HEK293 (cell line): ENCODE data around the gene NCLN.

Experiments
- ZBTB1 ChIP-seq: fragments of 450-650 bp; formaldehyde crosslinking; IDR thresholded peaks from 2 replicates; pipeline ENCODE4 v1.5.1; 2016; ENCODE audit warnings: missing biosample characterization, missing genetic modification characterization
- TF ChIP-seq, protein P1 (sequence below): fragments of 450-650 bp; formaldehyde crosslinking; IDR thresholded peaks from 2 replicates; pipeline ENCODE4 v1.5.1; 2016; ENCODE audit warnings: missing biosample characterization, missing genetic modification characterization, borderline replicate concordance
- TF ChIP-seq, protein P2 (sequence below): fragments of 450-650 bp; formaldehyde crosslinking; IDR thresholded peaks from 2 replicates; pipeline ENCODE4 v1.5.1; 2016; ENCODE audit warnings: missing biosample characterization, missing genetic modification characterization
- TF ChIP-seq, protein P3 (sequence below): fragments of 450-650 bp; formaldehyde crosslinking; IDR thresholded peaks from 2 replicates; pipeline ENCODE4 v1.5.1; 2016; ENCODE audit warnings: missing biosample characterization, missing genetic modification characterization

DNA sequence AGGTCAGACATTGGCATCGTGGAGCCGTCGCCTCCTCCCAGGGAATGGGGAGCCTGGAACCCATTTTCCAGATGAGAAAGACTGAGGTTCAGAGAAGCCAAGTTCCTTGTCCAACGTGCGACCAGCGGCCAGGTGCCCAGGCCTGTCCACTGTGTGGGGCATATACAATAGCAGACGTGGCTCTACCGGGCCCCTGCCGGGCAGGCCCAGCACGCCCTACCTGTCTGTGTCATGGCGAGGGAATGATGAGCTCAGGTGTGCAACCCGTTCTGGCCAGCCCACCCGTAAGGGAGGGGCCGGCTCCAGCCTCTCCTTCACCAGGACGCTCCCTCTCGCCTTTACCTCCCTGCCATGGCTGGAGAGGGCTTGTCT lies 49.1 kb upstream of the NCLN start:
- TF ChIP-seq, protein P1, sequence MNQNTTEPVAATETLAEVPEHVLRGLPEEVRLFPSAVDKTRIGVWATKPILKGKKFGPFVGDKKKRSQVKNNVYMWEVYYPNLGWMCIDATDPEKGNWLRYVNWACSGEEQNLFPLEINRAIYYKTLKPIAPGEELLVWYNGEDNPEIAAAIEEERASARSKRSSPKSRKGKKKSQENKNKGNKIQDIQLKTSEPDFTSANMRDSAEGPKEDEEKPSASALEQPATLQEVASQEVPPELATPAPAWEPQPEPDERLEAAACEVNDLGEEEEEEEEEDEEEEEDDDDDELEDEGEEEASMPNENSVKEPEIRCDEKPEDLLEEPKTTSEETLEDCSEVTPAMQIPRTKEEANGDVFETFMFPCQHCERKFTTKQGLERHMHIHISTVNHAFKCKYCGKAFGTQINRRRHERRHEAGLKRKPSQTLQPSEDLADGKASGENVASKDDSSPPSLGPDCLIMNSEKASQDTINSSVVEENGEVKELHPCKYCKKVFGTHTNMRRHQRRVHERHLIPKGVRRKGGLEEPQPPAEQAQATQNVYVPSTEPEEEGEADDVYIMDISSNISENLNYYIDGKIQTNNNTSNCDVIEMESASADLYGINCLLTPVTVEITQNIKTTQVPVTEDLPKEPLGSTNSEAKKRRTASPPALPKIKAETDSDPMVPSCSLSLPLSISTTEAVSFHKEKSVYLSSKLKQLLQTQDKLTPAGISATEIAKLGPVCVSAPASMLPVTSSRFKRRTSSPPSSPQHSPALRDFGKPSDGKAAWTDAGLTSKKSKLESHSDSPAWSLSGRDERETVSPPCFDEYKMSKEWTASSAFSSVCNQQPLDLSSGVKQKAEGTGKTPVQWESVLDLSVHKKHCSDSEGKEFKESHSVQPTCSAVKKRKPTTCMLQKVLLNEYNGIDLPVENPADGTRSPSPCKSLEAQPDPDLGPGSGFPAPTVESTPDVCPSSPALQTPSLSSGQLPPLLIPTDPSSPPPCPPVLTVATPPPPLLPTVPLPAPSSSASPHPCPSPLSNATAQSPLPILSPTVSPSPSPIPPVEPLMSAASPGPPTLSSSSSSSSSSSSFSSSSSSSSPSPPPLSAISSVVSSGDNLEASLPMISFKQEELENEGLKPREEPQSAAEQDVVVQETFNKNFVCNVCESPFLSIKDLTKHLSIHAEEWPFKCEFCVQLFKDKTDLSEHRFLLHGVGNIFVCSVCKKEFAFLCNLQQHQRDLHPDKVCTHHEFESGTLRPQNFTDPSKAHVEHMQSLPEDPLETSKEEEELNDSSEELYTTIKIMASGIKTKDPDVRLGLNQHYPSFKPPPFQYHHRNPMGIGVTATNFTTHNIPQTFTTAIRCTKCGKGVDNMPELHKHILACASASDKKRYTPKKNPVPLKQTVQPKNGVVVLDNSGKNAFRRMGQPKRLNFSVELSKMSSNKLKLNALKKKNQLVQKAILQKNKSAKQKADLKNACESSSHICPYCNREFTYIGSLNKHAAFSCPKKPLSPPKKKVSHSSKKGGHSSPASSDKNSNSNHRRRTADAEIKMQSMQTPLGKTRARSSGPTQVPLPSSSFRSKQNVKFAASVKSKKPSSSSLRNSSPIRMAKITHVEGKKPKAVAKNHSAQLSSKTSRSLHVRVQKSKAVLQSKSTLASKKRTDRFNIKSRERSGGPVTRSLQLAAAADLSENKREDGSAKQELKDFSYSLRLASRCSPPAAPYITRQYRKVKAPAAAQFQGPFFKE (tag by site-specific recombination): no peak
- TF ChIP-seq, protein P2, sequence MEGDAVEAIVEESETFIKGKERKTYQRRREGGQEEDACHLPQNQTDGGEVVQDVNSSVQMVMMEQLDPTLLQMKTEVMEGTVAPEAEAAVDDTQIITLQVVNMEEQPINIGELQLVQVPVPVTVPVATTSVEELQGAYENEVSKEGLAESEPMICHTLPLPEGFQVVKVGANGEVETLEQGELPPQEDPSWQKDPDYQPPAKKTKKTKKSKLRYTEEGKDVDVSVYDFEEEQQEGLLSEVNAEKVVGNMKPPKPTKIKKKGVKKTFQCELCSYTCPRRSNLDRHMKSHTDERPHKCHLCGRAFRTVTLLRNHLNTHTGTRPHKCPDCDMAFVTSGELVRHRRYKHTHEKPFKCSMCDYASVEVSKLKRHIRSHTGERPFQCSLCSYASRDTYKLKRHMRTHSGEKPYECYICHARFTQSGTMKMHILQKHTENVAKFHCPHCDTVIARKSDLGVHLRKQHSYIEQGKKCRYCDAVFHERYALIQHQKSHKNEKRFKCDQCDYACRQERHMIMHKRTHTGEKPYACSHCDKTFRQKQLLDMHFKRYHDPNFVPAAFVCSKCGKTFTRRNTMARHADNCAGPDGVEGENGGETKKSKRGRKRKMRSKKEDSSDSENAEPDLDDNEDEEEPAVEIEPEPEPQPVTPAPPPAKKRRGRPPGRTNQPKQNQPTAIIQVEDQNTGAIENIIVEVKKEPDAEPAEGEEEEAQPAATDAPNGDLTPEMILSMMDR (tag by site-specific recombination): no peak
- TF ChIP-seq, protein P3, sequence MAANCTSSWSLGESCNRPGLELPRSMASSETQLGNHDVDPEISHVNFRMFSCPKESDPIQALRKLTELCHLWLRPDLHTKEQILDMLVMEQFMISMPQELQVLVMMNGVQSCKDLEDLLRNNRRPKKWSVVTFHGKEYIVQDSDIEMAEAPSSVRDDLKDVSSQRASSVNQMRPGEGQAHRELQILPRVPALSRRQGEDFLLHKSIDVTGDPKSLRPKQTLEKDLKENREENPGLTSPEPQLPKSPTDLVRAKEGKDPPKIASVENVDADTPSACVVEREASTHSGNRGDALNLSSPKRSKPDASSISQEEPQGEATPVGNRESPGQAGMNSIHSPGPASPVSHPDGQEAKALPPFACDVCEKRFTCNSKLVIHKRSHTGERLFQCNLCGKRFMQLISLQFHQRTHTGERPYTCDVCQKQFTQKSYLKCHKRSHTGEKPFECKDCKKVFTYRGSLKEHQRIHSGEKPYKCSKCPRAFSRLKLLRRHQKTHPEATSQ (tag by site-specific recombination): no peak
- TF ChIP-seq ZBTB1 (tag by site-specific recombination): no peak
